ENCODE results near the gene SNX4.

- TF ChIP-seq CTCF (IDR thresholded peaks at IDR 0.05; ENCODE audit: borderline replicate concordance, extremely low read depth, low read length, poor library complexity, severe bottlenecking) (no peak), EZH2 (IDR thresholded peaks at IDR 0.05; ENCODE audit: borderline replicate concordance, low read depth, low read length, severe bottlenecking) (no peak)
Observed at GRCh38 chr3:125478326-125478725, 41.7 kb downstream of the SNX4 start.
